Ovary (tissue), 9 donors: Measurements from ENCODE around the gene DFFA. TPM values are rescaled to one million over a fixed set of nuclear protein-coding genes. Genes with fewer than 3 reads are reported as not detected.
A peak's percentile ranks its signal among the peaks of the same experiment; 100 is the strongest.

Experiments
- DNase-seq, 5 donors: peaks; one replicate each; pipeline ENCODE4 v3.0.0-alpha.2; 2019 to 2020
- H3K27ac ChIP-seq, 2 donors: fragments of 200-600 bp; one replicate each; pipeline versions ENCODE4 v1.5.1 to v1.8.0; 2019 to 2022
- H3K27me3 ChIP-seq: fragments of 200-600 bp; one replicate; pipeline ENCODE4 v1.8.0; 2022
- H3K36me3 ChIP-seq: fragments of 200-600 bp; sonication (generic); one replicate; pipeline ENCODE4 v1.5.1; 2019
- H3K4me1 ChIP-seq: one replicate; pipeline ENCODE4 v1.8.1; 2013; ENCODE audit warnings: mild to moderate bottlenecking, moderate library complexity; ENCODE audit not compliant: insufficient read depth
- H3K4me3 ChIP-seq: fragments of 200-600 bp; sonication (generic); one replicate; pipeline ENCODE4 v1.5.1; 2017
- H3K9me3 ChIP-seq, 2 donors: fragments of 200-600 bp in 1 of 2; sonication (generic) in 1 of 2; one replicate each; pipeline versions ENCODE4 v1.5.1 to v1.8.1; 2013 to 2019; ENCODE audit warnings: mild to moderate bottlenecking in 1 of 2, moderate library complexity in 1 of 2
- CTCF ChIP-seq, 3 donors: fragments of 450-650 bp in 2 of 3; fragments of 200-600 bp in 1 of 3; IDR thresholded peaks; one replicate each; pipeline versions ENCODE4 v1.5.1 to v1.8.0; 2016 to 2022; ENCODE audit warnings: antibody characterized with exemption in 3 of 3, mild to moderate bottlenecking in 1 of 3
- EP300 ChIP-seq: sonication (generic); formaldehyde crosslinking; IDR thresholded peaks from one replicate; pipeline ENCODE4 v1.6.1; 2017; ENCODE audit warnings: antibody characterized with exemption
- POLR2A ChIP-seq: fragments of 450-650 bp; IDR thresholded peaks from one replicate; pipeline ENCODE4 v1.6.1; 2017; ENCODE audit warnings: antibody characterized with exemption, mild to moderate bottlenecking, moderate library complexity
- WGBS, 3 donors: extraction: QIAGEN DNeasy Blood & Tissue Kit in 1 of 3; methylation state at CpG; one replicate each; pipeline versions ENCODE4 v1.1.5 to v1.1.7; 2013 to 2017; 5-methylcytosine and 5-hydroxymethylcytosine counted together
- intact Hi-C, 4 donors: fragments of 100-400 bp; cut with DNase I; formaldehyde crosslinking; loops; one replicate each; pipeline versions ENCODE4 v1.11.0 to v1.15.1; 2022 to 2023
- polyA plus RNA-seq, 2 donors: library from polyadenylated mRNA; stranded (reverse); fragments of 200-250 nt in 1 of 2; fragments of 350-450 nt in 1 of 2; fragmentation: Illumina TruSeq in 1 of 2; extraction: RNeasy Lipid Tissue Mini Kit (QIAGEN cat#74804) in 1 of 2; gene quantifications; one replicate each; pipeline ENCODE4 v1.2.3, GENCODE V29; 2013 to 2014
- total RNA-seq, 7 donors: library from RNA; depleted of rRNA in 2 of 7; stranded (reverse); fragments of >200 nt in 2 of 7; fragmentation: NEBNext Ultra II Directional in 3 of 7; extraction: Animal tissue kit (Norgen Biotek cat#: 25700) in 3 of 7; gene quantifications; one replicate each; pipeline versions ENCODE4 v1.1.0 to v1.2.4, GENCODE V29; 2016 to 2023
- donor health status: DM: no; HTN: no; CAD: no; lungs with moderate emphysema.
- donor health status: DM: no; HTN: no; CAD: no.
- donor health status: Bipolar disorder and iron deficiency.
- donor health status: DM: yes; HTN: yes; CAD: no.
- donor health status: DM: no; HTN: no; CAD: no.
- donor health status: DM: yes; HTN: yes; CAD: no.

The DFFA gene
- total and polyA plus RNA-seq, 9 donors: 14.8 to 37.4 (median 33.0) TPM

GRCh38 chr1:10497109-10497508 is 24.8 kb upstream of the DFFA start:
- WGBS, 3 donors: 90 to 91% (median 91%) methylated on average over 7 of the region's 7 CpGs
- no peak overlapping the region for H3K4me3 ChIP-seq
- H3K27me3 ChIP-seq: no peaks in the 10 kb centered on the region
- intact Hi-C loops: no loop called here
- peaks cover 2% of the 10 kb centered on the region for H3K4me1 ChIP-seq
- H3K36me3 ChIP-seq: no peaks in the 10 kb centered on the region
- no peak overlapping the region for H3K27ac ChIP-seq
- no peak for DNase-seq
- no peaks in the 10 kb centered on the region for H3K9me3 ChIP-seq
- TF ChIP-seq EP300: no peak
- TF ChIP-seq CTCF (IDR thresholded peaks at IDR 0.05): no peak
- TF ChIP-seq POLR2A: no peak

- H3K4me3 ChIP-seq: no peak overlapping the region
- no peak overlapping the region for H3K27ac ChIP-seq
- peaks cover 2% of the 10 kb centered on the region for H3K4me1 ChIP-seq
- intact Hi-C loops: no loop called here
- H3K9me3 ChIP-seq: no peaks in the 10 kb centered on the region
- TF ChIP-seq POLR2A (no peak), CTCF (IDR thresholded peaks at IDR 0.05) (no peak), EP300 (no peak)
- no peak for DNase-seq
- no peaks in the 10 kb centered on the region for H3K27me3 ChIP-seq
- WGBS, 3 donors: 86 to 90% (median 87%) methylated on average over 14 of the region's 14 CpGs
- H3K36me3 ChIP-seq: no peaks in the 10 kb centered on the region
These were observed 23.6 kb upstream of the DFFA start for GRCh38 chr1:10495952-10496351.

- intact Hi-C loops: no loop called here
- TF ChIP-seq POLR2A (no peak), CTCF (IDR thresholded peaks at IDR 0.05) (no peak), EP300 (no peak)
- no peak overlapping the region for H3K4me3 ChIP-seq
These were observed 23.1 kb upstream of the DFFA start for GRCh38 chr1:10495475-10495817.

GRCh38 chr1:10494754-10495474 is 22.6 kb upstream of the DFFA start:
- no peaks in the 10 kb centered on the region for H3K27me3 ChIP-seq
- no peaks in the 10 kb centered on the region for H3K9me3 ChIP-seq
- H3K4me1 ChIP-seq: peaks cover 2% of the 10 kb centered on the region
- WGBS, 3 donors: 2 to 5% (median 3%) methylated on average over 15 of the region's 15 CpGs
- no peaks in the 10 kb centered on the region for H3K36me3 ChIP-seq
- peak; percentile 43 to 81 (median 69) for DNase-seq
- no peak overlapping the region for H3K27ac ChIP-seq
- TF ChIP-seq POLR2A: no peak
- TF ChIP-seq CTCF (IDR thresholded peaks at IDR 0.05): peak; percentile 69 to 80 (median 79)
- no peak for TF ChIP-seq EP300
- intact Hi-C loops: no loop called here
- H3K4me3 ChIP-seq: no peak overlapping the region

More at GRCh38 chr1:10495475-10495817, 23.1 kb upstream of the DFFA start:
- no peak for DNase-seq
- H3K27me3 ChIP-seq: no peaks in the 10 kb centered on the region
- peaks cover 2% of the 10 kb centered on the region for H3K4me1 ChIP-seq
- no peaks in the 10 kb centered on the region for H3K36me3 ChIP-seq
- H3K9me3 ChIP-seq: no peaks in the 10 kb centered on the region
- H3K27ac ChIP-seq: no peak overlapping the region
- WGBS, 3 donors: 67 to 73% (median 68%) methylated on average over 10 of the region's 10 CpGs
